Mucosa of descending colon (tissue), 3 donors: Measurements from ENCODE around the gene RCBTB1. TPM values are rescaled to one million over a fixed set of nuclear protein-coding genes. Genes with fewer than 3 reads are reported as not detected.
A peak's percentile ranks its signal among the peaks of the same experiment; 100 is the strongest.

Experiments
- ATAC-seq: fragments of 200-7000 bp; cut with Tn5 transposase; one replicate; pipeline ENCODE4 v1.9.1; 2020; ENCODE audit warnings: mild to moderate bottlenecking, moderate library complexity
- DNase-seq, 3 donors: peaks; one replicate each; pipeline ENCODE4 v3.0.0-alpha.2; 2020
- H3K36me3 ChIP-seq: fragments of 200-600 bp; one replicate; pipeline ENCODE4 v1.8.0; 2021; ENCODE audit warnings: low read depth, mild to moderate bottlenecking
- H3K4me1 ChIP-seq: fragments of 200-600 bp; one replicate; pipeline ENCODE4 v1.8.0; 2021; ENCODE audit warnings: low read depth, mild to moderate bottlenecking
- H3K4me3 ChIP-seq: fragments of 200-600 bp; one replicate; pipeline ENCODE4 v1.8.0; 2021; ENCODE audit warnings: mild to moderate bottlenecking
- H3K9me3 ChIP-seq: fragments of 200-600 bp; one replicate; pipeline ENCODE4 v1.8.0; 2021; ENCODE audit warnings: mild to moderate bottlenecking
- intact Hi-C, 2 donors: fragments of 100-400 bp; cut with DNase I in 1 of 2; cut with micrococcal nuclease in 1 of 2; formaldehyde crosslinking; loops; one replicate each; pipeline versions ENCODE4 v1.11.0 to v1.11.1; 2022; cut with DNase I, micrococcal nuclease
- total RNA-seq, 3 donors: library from RNA; stranded (reverse); fragmentation: NEBNext Ultra II Directional in 2 of 3; extraction: Animal tissue kit (Norgen Biotek cat#: 25700) in 2 of 3; gene quantifications; one replicate each; pipeline versions ENCODE4 v1.2.1 to v1.2.4, GENCODE V29; 2021 to 2023
- TF ChIP-seq, protein P1 (sequence below): fragments of 200-600 bp; IDR thresholded peaks from one replicate; pipeline ENCODE4 v1.8.0; 2022; ENCODE audit warnings: antibody characterized with exemption, mild to moderate bottlenecking
- donor health status: DM: no; HTN: no; CAD: no; lungs with moderate emphysema.
- donor health status: DM: no; HTN: no; CAD: no.
- donor health status: DM: no; HTN: yes; CAD: no.

Gene RCBTB1
- total RNA-seq, 3 donors from 2014 or later = 5.3 to 11.7 (median 6.7) TPM

DNA sequence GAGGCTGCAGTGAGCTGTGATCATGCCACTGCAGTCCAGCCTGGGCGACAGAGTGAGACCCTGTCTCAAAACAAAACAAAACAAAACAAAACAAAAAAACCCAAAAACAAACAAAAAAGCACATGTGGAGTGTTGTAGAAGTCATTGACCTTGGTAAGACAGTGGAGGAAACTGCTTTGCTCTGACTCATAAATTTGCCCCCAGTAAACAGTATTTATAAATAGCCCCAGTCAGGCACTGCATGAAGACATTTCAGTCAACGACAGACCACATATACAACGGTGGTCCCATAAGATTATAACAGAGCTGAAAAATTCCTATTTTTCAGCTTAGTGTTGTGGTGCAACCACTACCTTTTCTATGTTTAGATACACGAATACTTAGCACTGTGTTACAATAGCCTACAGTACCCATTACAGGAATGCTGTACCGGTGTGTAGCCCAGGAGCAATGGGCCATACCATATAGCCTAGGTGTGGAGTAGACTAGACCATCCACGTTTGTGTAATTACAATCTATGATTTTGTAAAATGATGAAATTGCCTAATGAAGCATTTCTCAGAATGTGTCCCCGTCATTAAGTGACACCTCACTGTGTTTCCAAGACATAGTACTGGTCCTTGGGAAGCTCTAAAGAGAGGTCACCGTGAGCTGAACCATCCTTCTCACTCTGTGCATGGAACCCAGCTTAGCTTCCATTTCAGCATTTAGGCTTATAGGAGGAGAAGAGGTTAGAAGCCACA lies 44.0 kb upstream of the RCBTB1 start:
- no peak overlapping the region for H3K4me3 ChIP-seq
- H3K4me1 ChIP-seq = peaks cover 5% of the 10 kb centered on the region
- no peak for ATAC-seq
- no peaks in the 10 kb centered on the region for H3K9me3 ChIP-seq
- TF ChIP-seq, protein P1, sequence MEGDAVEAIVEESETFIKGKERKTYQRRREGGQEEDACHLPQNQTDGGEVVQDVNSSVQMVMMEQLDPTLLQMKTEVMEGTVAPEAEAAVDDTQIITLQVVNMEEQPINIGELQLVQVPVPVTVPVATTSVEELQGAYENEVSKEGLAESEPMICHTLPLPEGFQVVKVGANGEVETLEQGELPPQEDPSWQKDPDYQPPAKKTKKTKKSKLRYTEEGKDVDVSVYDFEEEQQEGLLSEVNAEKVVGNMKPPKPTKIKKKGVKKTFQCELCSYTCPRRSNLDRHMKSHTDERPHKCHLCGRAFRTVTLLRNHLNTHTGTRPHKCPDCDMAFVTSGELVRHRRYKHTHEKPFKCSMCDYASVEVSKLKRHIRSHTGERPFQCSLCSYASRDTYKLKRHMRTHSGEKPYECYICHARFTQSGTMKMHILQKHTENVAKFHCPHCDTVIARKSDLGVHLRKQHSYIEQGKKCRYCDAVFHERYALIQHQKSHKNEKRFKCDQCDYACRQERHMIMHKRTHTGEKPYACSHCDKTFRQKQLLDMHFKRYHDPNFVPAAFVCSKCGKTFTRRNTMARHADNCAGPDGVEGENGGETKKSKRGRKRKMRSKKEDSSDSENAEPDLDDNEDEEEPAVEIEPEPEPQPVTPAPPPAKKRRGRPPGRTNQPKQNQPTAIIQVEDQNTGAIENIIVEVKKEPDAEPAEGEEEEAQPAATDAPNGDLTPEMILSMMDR = no peak
- DNase-seq = no peak
- no peaks in the 10 kb centered on the region for H3K36me3 ChIP-seq
- intact Hi-C loops = no loop called here

DNA sequence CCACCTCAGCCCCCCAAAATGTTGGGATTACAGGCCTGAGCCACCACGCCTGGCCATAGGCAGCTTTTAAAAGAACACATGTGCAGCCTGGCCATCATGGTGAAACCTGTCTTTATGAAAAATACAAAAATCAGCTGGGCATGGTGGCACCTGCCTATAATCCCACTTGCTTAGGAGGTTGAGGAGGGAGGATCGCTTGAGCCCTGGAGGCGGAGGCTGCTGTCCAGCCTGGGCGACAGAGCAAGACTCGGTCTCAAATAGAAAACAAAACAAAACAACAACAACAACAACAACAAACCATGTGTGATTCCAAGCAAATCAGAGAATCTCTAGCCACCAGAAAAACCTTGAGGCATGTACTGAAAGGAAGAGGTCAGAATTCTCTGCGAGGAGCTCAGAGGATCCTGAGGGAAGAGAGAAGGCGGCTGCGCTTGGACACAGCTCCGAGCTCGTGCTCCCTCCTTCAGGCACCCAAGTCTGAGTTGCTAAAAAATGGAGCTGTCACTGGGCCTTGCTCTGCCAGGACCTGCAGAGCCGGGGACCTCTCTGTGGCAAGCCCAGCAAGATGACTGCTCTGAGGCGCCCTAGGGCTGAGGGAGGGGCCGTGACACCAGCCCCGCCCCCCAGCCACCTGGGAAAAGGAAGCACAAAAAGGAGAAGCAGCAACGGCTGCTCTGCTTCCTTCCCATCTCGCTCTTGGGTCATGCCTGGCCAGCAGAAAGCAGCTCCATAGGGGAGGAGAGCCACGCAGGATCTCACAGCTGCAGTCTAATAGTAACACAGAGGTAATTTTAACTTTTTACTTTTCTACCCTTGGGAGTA lies 42.7 kb upstream of the RCBTB1 start, which contains the start of gene ARL11:
Gene ARL11 (plus strand): TSS at position 677 of the 822 bp plus-strand sequence. CDS start 1,941 bp downstream, outside the sequence.
- no peaks in the 10 kb centered on the region for H3K9me3 ChIP-seq
- peak; percentile 79 to 87 (median 81) for DNase-seq
- H3K4me3 ChIP-seq = no peak within 1 kb of the TSS
- H3K4me1 ChIP-seq = peaks cover 5% of the 10 kb centered on the region
- H3K36me3 ChIP-seq = no peaks in the 10 kb centered on the region
- intact Hi-C loops = no loop called here
- TF ChIP-seq, protein P1 = no peak
- peak; percentile 83 for ATAC-seq

DNA sequence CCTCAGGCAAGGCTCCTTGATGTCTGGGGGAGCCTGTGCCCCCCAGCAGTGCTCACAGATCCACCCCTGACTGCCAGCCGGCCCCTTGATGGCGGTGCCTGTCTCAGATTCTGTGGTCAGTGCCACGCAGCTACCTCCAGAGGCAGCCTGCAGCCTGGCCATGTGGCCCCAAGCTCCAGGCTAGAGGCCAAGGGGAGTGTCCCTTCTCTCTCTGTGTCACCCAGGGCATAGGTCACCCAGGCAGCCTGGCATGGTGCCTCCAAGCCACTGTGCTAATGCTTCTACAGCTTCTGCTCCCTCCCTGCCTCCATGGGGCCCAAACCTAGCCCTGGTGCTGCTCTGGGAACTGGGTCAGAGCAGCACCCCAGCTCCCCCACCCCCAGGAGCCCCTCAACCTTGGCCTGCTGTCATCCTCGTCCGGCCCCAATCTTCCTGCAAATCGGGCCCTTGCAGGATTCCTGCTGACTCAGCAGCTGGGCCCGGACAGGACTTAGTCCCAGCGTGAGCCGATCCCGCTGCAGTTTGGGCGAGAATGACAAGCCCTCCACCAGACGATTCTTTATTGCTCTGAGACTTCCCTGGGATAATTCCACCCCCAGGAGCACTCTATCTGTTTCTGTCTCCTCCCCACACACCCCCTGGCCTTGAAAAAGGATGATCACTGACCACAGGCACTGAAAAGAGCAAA lies 40.2 kb upstream of the RCBTB1 start:
- intact Hi-C loops = no loop called here
- peak; percentile 77 to 84 (median 83) for DNase-seq
- TF ChIP-seq, protein P1 = no peak
- Histone ChIP-seq H3K4me1 (peaks cover 5% of the 10 kb centered on the region), H3K4me3 (no peak overlapping the region), H3K36me3 (no peaks in the 10 kb centered on the region), H3K9me3 (no peaks in the 10 kb centered on the region)
- peak; percentile 93 for ATAC-seq

DNA sequence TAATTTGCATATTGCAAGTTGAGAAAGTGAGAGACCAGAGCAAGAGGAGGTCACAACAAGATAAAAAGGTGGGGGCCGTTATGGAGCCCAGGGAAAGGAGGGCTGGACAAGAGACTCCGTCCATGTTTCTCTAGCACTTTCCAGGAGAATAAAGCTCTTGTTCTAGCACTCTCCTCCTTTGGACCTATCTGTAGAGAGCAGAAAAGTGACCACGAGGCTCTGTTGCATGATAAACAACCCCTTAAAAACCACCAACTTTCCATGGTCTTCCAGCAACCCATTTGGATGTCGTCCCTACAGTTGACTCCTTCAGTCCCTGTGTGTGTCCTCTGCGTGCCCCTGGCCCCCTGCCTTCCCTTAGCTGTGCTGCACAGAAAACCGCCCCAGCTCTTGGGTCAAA lies 38.9 kb upstream of the RCBTB1 start:
- Histone ChIP-seq H3K9me3 (no peaks in the 10 kb centered on the region), H3K4me1 (peaks cover 5% of the 10 kb centered on the region), H3K36me3 (no peaks in the 10 kb centered on the region), H3K4me3 (no peak overlapping the region)
- ATAC-seq = no peak
- TF ChIP-seq, protein P1 = no peak
- DNase-seq = no peak
- intact Hi-C loops = no loop called here

DNA sequence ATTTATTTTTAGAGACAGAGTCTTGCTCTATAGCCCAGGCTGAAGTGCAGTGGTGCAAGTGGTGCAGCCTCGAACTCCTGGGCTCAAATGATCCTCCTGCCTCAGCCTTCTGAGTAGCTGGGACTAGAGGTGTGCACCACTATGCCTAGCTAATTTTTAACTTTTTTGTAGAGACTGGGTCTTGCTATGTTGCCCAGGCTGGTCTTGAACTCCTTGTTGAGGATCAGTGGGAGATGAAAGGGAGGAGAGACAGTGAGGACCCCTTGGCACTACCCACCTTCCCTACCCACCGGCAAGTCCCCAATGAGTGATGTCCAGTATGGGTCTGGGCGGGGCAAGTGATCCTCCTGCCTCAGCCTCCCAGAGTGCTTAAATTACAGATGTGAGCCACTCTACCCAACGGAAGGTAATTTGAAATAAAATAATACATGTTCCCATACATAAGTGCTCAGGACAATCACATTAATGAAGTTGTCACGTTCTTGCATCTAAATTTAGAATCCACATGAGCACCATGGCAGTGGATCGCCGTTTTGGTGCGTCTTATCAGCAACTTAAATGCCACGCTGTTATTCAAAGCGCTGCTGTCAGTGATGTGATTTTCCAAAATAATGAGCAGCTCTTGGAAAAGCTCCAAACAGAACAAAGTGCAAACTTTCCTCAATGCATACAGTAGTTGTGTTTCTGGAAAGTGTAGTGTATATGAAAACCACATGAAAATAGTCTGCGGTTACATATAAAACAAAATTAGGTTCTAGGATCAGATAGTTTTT lies 37.0 kb upstream of the RCBTB1 start:
- no peak for DNase-seq
- no peak overlapping the region for H3K4me3 ChIP-seq
- intact Hi-C loops = no loop called here
- no peak for ATAC-seq
- TF ChIP-seq, protein P1 = no peak
- H3K36me3 ChIP-seq = no peaks in the 10 kb centered on the region
- peaks cover 5% of the 10 kb centered on the region for H3K4me1 ChIP-seq
- no peaks in the 10 kb centered on the region for H3K9me3 ChIP-seq
